Measurements from ENCODE around the gene SLC23A2. TPM values are rescaled to one million over a fixed set of nuclear protein-coding genes. Genes with fewer than 3 reads are reported as not detected.

SLC23A2 gene
- total and polyA plus RNA-seq, 8 donors: 2.6 to 58.3 (median 6.4) TPM

- DNase-seq: peak in 1 of 2 donors; percentile 64
- peaks cover 0 to 28% (median 9%) of the 10 kb centered on the region in 4 donors for H3K4me1 ChIP-seq
- H3K9me3 ChIP-seq: no peaks in the 10 kb centered on the region
- peaks cover 20 to 84% (median 70%) of the 10 kb centered on the region in 4 donors for H3K36me3 ChIP-seq
- H3K27me3 ChIP-seq: no peaks in the 10 kb centered on the region
- TF ChIP-seq POLR2AphosphoS5 (IDR thresholded peaks at IDR 0.05) (peak in 2 of 3 donors; percentile 46 to 64), EP300 (IDR thresholded peaks at IDR 0.05) (no peak)
- H3K27ac ChIP-seq: peak overlapping the region in 1 of 5 donors; percentile 30
- intact Hi-C loops (cut with DNase I; ENCODE audit: low total_unique reads): no loop called here
- WGBS, 5 donors: 59 to 77% (median 64%) methylated on average over 20 of the region's 20 CpGs
- H3K4me3 ChIP-seq: no peak overlapping the region
Measured at GRCh38 chr20:4869290-4870193, 131.8 kb downstream of the SLC23A2 start.

GRCh38 chr20:4867051-4867450 lies 134.3 kb downstream of the SLC23A2 start:
- peaks cover 0 to 39% (median 16%) of the 10 kb centered on the region in 4 donors for H3K4me1 ChIP-seq
- no peak overlapping the region for H3K27ac ChIP-seq
- no peak overlapping the region for H3K4me3 ChIP-seq
- peak; percentile 35 to 61 for DNase-seq
- H3K27me3 ChIP-seq: no peaks in the 10 kb centered on the region
- TF ChIP-seq POLR2AphosphoS5 (IDR thresholded peaks at IDR 0.05) (no peak), CTCF (IDR thresholded peaks at IDR 0.05) (no peak), POLR2A (IDR thresholded peaks at IDR 0.05) (no peak), EP300 (IDR thresholded peaks at IDR 0.05) (no peak)
- intact Hi-C loops (cut with DNase I; ENCODE audit: low total_unique reads): no loop called here
- 56 to 86% (median 65%) methylated on average over 4 of the region's 4 CpGs for WGBS, 5 donors
- H3K36me3 ChIP-seq: peaks cover 4 to 84% (median 68%) of the 10 kb centered on the region in 4 donors
- no peaks in the 10 kb centered on the region for H3K9me3 ChIP-seq

DNA sequence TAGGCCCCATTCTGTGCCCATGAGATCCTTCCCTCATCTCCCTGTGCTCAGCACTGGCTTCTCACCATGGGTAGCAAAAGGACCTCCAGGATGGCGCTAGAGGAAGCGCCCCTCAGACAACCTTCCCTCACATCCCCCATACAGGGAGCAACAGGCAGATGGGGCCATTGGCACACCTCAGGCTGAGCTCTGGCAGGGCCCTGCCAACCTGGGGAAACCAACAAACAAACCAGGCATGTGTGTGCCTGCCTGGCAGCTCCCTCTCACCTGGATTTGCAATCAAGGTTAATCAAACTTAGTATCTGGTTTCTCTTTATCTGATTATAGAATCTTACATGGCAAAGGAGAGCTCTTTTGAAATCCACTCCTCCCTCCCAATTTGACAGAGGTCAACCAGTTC lies 134.9 kb downstream of the SLC23A2 start:
- 95 to 100% (median 98%) methylated on average over 1 to 2 of the region's 2 CpGs for WGBS, 5 donors
- Histone ChIP-seq H3K27ac (no peak overlapping the region), H3K4me3 (no peak overlapping the region), H3K27me3 (no peaks in the 10 kb centered on the region), H3K9me3 (no peaks in the 10 kb centered on the region), H3K4me1 (peaks cover 0 to 39% (median 16%) of the 10 kb centered on the region in 4 donors), H3K36me3 (peaks cover 8 to 85% (median 68%) of the 10 kb centered on the region in 4 donors)
- no peak for DNase-seq
- TF ChIP-seq POLR2AphosphoS5 (IDR thresholded peaks at IDR 0.05): no peak
- intact Hi-C loops (cut with DNase I; ENCODE audit: low total_unique reads): no loop called here

GRCh38 chr20:4864311-4864752 lies 137.0 kb downstream of the SLC23A2 start:
- Histone ChIP-seq H3K27me3 (no peaks in the 10 kb centered on the region), H3K36me3 (peaks cover 16 to 87% (median 73%) of the 10 kb centered on the region in 4 donors), H3K4me1 (peaks cover 0 to 30% (median 13%) of the 10 kb centered on the region in 4 donors), H3K27ac (no peak overlapping the region), H3K9me3 (no peaks in the 10 kb centered on the region), H3K4me3 (no peak overlapping the region)
- WGBS, 5 donors: 23 to 52% (median 41%) methylated on average over 4 of the region's 4 CpGs
- intact Hi-C loops (cut with DNase I; ENCODE audit: low total_unique reads): no loop called here
- DNase-seq: peak in 1 of 2 donors; percentile 65
- TF ChIP-seq POLR2AphosphoS5 (IDR thresholded peaks at IDR 0.05) (peak in 1 of 3 donors; percentile 38), EP300 (IDR thresholded peaks at IDR 0.05) (no peak)

DNA sequence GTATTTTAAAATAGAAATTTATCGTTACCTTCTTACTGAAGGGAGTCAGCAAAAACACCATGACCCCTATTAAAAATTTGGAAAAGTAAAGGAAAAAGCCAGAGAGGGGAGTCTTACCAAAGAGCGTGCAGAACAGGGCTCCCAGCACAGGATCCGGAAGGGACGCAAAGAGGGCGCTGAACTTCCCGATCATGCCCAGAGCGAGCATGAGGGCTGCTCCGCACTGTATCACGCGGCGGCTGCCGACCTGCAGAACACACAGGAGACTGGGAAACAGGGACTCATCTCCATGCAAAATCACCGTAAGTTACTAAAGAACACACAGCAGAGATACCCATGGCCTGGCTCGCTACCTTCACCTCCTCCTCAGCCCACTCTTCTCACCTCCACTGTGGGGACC lies 138.6 kb downstream of the SLC23A2 start:
- DNase-seq: no peak
- intact Hi-C loops (cut with DNase I; ENCODE audit: low total_unique reads): no loop called here
- no peaks in the 10 kb centered on the region for H3K27me3 ChIP-seq

More for the DNA sequence above, 138.6 kb downstream of the SLC23A2 start:
- H3K4me1 ChIP-seq: peaks cover 0 to 28% (median 13%) of the 10 kb centered on the region in 4 donors
- TF ChIP-seq POLR2A (IDR thresholded peaks at IDR 0.05) (no peak), CTCF (IDR thresholded peaks at IDR 0.05) (no peak), POLR2AphosphoS5 (IDR thresholded peaks at IDR 0.05) (no peak), EP300 (IDR thresholded peaks at IDR 0.05) (no peak)
- H3K4me3 ChIP-seq: no peak overlapping the region
- H3K9me3 ChIP-seq: no peaks in the 10 kb centered on the region
- no peak overlapping the region for H3K27ac ChIP-seq
- WGBS, 5 donors: 93 to 100% (median 97%) methylated on average over 14 of the region's 14 CpGs
- H3K36me3 ChIP-seq: peaks cover 28 to 96% (median 84%) of the 10 kb centered on the region in 4 donors

Data from stomach (tissue), 9 donors.